ENCODE measurements around the gene BGLAP.

Gene BGLAP

GRCh38 chr1:156259805-156260204 is 17.8 kb downstream of the BGLAP start:
- DNase-seq: no peak

GRCh38 chr1:156260896-156261295 is 18.9 kb downstream of the BGLAP start:
- no peak for DNase-seq

GRCh38 chr1:156262461-156263287 is 20.7 kb downstream of the BGLAP start:
- no peak for DNase-seq

- no peak for DNase-seq
Measured at GRCh38 chr1:156263288-156263655, 21.3 kb downstream of the BGLAP start.

GRCh38 chr1:156266051-156266450 is 24.1 kb downstream of the BGLAP start:
- DNase-seq: no peak

- no peak for DNase-seq
Measured at GRCh38 chr1:156268336-156268735, 26.4 kb downstream of the BGLAP start.

GRCh38 chr1:156270314-156270713 is 28.3 kb downstream of the BGLAP start:
- no peak for DNase-seq

- no peak for DNase-seq
Measured at GRCh38 chr1:156276532-156276931, 34.5 kb downstream of the BGLAP start.

- DNase-seq: no peak
Measured at GRCh38 chr1:156276966-156277381, 35.0 kb downstream of the BGLAP start.

GRCh38 chr1:156279837-156280236 is 37.9 kb downstream of the BGLAP start:
- DNase-seq: no peak

GRCh38 chr1:156281281-156281680 is 39.3 kb downstream of the BGLAP start:
- DNase-seq: no peak

GRCh38 chr1:156281693-156282478 is 39.9 kb downstream of the BGLAP start:
- peak; percentile 26 for DNase-seq

GRCh38 chr1:156282479-156283222 is 40.7 kb downstream of the BGLAP start, which contains the start of gene SMG5:
Gene SMG5, minus strand, starts transcription at chr1:156282825. Its CDS starts 145 bp downstream, at chr1:156282680.
- peak; percentile 85 for DNase-seq

GRCh38 chr1:156283521-156283920 is 41.5 kb downstream of the BGLAP start:
- DNase-seq: no peak

- DNase-seq: no peak
Measured at GRCh38 chr1:156284112-156284511, 42.1 kb downstream of the BGLAP start, which contains the start of gene TMEM79. Gene TMEM79, plus strand, starts transcription at chr1:156284325. Its CDS starts 902 bp downstream, at chr1:156285227.

- DNase-seq: no peak
Measured at GRCh38 chr1:156284757-156285156, 42.8 kb downstream of the BGLAP start.

- no peak for DNase-seq
Measured at GRCh38 chr1:156285437-156285836, 43.5 kb downstream of the BGLAP start.

- no peak for DNase-seq
Measured at GRCh38 chr1:156286061-156286460, 44.1 kb downstream of the BGLAP start.

- DNase-seq: no peak
Measured at GRCh38 chr1:156289857-156290256, 47.9 kb downstream of the BGLAP start.

GRCh38 chr1:156291226-156292061 is 49.5 kb downstream of the BGLAP start:
- peak; percentile 55 for DNase-seq
